Upper lobe of left lung (tissue), 6 donors: ENCODE data around the gene C14orf93. TPM values are rescaled to one million over a fixed set of nuclear protein-coding genes. Genes with fewer than 3 reads are reported as not detected.

Source experiments
- ATAC-seq, 2 donors: fragments of 200-7000 bp; cut with Tn5 transposase; one replicate each; pipeline ENCODE4 v1.9.1; 2022; ENCODE audit warnings: mild to moderate bottlenecking in 2 of 2, moderate library complexity in 2 of 2; ENCODE audit not compliant: low FRiP score in 2 of 2
- DNase-seq, 2 donors: peaks; one replicate each; pipeline ENCODE4 v3.0.0-alpha.2; 2019 to 2020
- H3K27ac ChIP-seq, 4 donors: fragments of 200-600 bp; sonication (generic); one replicate each; pipeline ENCODE4 v1.5.1; 2016 to 2019
- H3K27me3 ChIP-seq, 4 donors: fragments of 200-600 bp; sonication (generic); one replicate each; pipeline ENCODE4 v1.5.1; 2017 to 2019
- H3K36me3 ChIP-seq, 4 donors: fragments of 200-600 bp; sonication (generic); one replicate each; pipeline ENCODE4 v1.5.1; 2016 to 2019
- H3K4me1 ChIP-seq, 4 donors: fragments of 200-600 bp; sonication (generic); one replicate each; pipeline ENCODE4 v1.5.1; 2018 to 2019
- H3K4me3 ChIP-seq, 4 donors: fragments of 200-600 bp; sonication (generic); one replicate each; pipeline ENCODE4 v1.5.1; 2017 to 2019; ENCODE audit warnings: mild to moderate bottlenecking in 2 of 4, moderate library complexity in 1 of 4
- H3K9me3 ChIP-seq, 4 donors: fragments of 200-600 bp; sonication (generic); one replicate each; pipeline ENCODE4 v1.5.1; 2018 to 2019
- EP300 ChIP-seq, 4 donors: sonication (generic); formaldehyde crosslinking; IDR thresholded peaks; one replicate each; pipeline ENCODE4 v1.5.1; 2017; ENCODE audit warnings: antibody characterized with exemption in 4 of 4, control low read depth in 2 of 4
- POLR2A ChIP-seq, 4 donors: fragments of 450-650 bp; IDR thresholded peaks; one replicate each; pipeline ENCODE4 v1.5.1; 2016 to 2017; ENCODE audit warnings: antibody characterized with exemption in 4 of 4, mild to moderate bottlenecking in 2 of 4
- POLR2AphosphoS5 ChIP-seq, 2 donors: sonication (generic); formaldehyde crosslinking; IDR thresholded peaks; one replicate each; pipeline ENCODE4 v1.5.1; 2017; ENCODE audit warnings: antibody characterized with exemption in 2 of 2
- WGBS, 2 donors: methylation state at CpG; one replicate each; pipeline ENCODE4 v1.1.5; 2017 to 2018; 5-methylcytosine and 5-hydroxymethylcytosine counted together
- total RNA-seq, 6 donors: library from RNA; depleted of rRNA in 4 of 6; stranded (reverse); fragments of >200 nt in 4 of 6; gene quantifications; one replicate each; pipeline versions ENCODE4 v1.1.0 to v1.2.1, GENCODE V29; 2016 to 2021
- TF ChIP-seq, protein P1 (sequence below), 6 experiments: fragments of 450-650 bp in 4 of 6; fragments of 200-600 bp in 2 of 6; sonication (generic) in 2 of 6; IDR thresholded peaks; one replicate each; pipeline ENCODE4 v1.5.1; 2016 to 2019; ENCODE audit warnings: antibody characterized with exemption in 6 of 6
- donor health status: DM: no; HTN: no; CAD: no; lungs with moderate emphysema.
- donor health status: DM: no; HTN: yes; CAD: no; lungs with severe emphysema.

The C14orf93 gene
- total RNA-seq, 6 donors from 2014 or later: 7.1 to 12.9 (median 11.4) TPM

DNA sequence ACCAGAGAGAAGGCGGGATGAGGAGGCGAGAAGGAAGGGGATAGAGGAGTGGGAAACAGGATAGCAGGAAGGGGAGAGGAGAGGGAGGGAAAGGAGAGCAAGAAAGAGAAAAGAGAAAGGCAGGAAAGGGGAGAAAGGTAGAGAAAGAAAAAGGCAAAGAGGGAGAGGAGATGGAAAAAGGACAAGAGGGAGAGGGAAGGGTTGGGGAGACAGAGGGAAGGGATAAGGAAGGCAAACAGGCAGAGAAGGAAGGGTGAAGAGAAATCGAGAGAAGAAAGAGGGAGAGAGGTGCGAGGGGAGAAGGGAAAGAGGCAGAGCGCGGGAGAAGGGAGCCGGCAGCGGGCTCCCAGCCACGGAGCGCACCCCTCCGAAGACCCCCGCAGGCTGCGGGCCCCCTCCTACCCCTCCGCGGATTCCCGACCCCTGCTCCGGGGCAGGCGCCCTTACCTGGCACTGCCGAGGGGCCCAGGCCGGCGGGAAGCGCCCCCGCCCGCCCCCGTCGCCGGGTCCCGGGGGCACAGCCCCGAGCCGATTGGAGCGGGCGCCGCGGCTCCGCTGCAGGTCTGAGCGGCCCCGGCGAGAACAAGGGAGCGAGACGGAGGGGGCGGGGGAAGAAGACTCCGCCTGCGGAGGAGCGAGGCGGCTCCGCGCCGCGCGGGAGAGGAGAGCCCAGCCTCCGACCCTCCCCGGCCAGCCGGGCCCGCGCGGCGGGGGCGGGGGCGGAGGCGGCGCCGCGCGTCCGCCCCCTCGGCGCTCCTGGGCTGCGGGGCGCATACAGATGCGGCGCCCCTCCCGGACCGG, 47.2 kb upstream of the C14orf93 start, which contains the start of gene CDH24:
CDH24 (minus strand) TSS at position 565 of the 801 bp plus-strand sequence. CDS start 1,787 bp downstream, outside the sequence.
- peaks cover 23 to 40% (median 35%) of the 10 kb centered on the region in 4 donors for H3K36me3 ChIP-seq
- peak within 1 kb of the TSS; percentile 52 to 82 (median 62) for H3K27ac ChIP-seq
- WGBS, 2 donors: 3 to 5% methylated on average over 23 to 34 of the region's 73 CpGs
- H3K4me3 ChIP-seq: peak within 1 kb of the TSS; percentile 30 to 88 (median 76)
- DNase-seq: peak; percentile 74 to 93
- TF ChIP-seq POLR2A (IDR thresholded peaks at IDR 0.05): peak in 1 of 4 donors; percentile 25
- TF ChIP-seq EP300 (IDR thresholded peaks at IDR 0.05): no peak
- no peaks in the 10 kb centered on the region for H3K27me3 ChIP-seq
- H3K4me1 ChIP-seq: peaks cover 21 to 26% (median 23%) of the 10 kb centered on the region in 4 donors
- no peaks in the 10 kb centered on the region for H3K9me3 ChIP-seq
- ATAC-seq: peak; percentile 17 to 84

DNA sequence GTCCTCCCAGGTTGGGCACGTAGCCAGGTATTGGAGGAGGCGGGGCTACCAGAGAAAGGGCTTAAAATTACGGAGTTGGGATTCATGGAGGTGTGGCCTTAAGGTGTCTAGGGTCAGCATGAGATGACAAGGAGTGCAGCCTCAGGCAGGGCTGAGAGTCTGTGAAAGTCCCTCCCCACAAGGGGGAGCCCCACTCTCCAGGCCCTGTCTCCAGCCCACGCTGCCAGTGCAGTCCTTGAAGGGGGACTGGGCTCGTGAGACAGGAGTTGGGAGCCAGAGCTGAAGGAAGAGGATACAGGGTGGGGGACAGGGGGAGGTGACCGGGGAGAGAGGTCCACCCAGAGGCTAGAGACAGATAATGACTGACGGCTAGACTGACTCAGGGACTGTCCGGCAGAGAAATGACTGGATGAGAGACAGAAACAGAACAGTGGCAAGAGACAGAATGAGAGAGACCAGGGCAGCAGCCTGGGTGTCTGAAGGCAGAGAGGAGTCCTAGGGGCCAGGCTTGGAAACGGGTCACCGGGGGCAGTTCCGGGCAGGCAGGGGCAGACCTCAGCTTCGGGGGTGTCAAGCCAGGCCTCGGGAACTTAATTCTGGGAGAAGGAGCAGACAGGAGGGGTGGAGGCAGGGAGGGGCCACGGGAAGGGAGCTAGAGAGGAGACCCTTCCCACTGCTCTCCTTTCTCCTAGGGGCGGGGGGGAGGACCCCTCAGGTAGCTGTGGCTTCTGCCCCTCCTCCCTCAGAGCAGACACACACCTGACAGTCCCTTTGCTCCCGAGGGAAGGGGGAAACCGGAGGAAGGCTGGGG, 46.4 kb upstream of the C14orf93 start:
- Histone ChIP-seq H3K4me1 (peaks cover 18 to 22% (median 20%) of the 10 kb centered on the region in 4 donors), H3K27me3 (no peaks in the 10 kb centered on the region), H3K36me3 (peaks cover 19 to 32% (median 28%) of the 10 kb centered on the region in 4 donors), H3K9me3 (no peaks in the 10 kb centered on the region), H3K27ac (peak overlapping the region in 3 of 4 donors; percentile 7 to 82 (median 10)), H3K4me3 (peak overlapping the region in 3 of 4 donors; percentile 68 to 88 (median 84))
- WGBS, 2 donors: 8 to 11% methylated on average over 16 to 17 of the region's 17 CpGs
- DNase-seq (peak; percentile 43 to 79), ATAC-seq (peak; percentile 63 to 75)
- TF ChIP-seq, protein P1, sequence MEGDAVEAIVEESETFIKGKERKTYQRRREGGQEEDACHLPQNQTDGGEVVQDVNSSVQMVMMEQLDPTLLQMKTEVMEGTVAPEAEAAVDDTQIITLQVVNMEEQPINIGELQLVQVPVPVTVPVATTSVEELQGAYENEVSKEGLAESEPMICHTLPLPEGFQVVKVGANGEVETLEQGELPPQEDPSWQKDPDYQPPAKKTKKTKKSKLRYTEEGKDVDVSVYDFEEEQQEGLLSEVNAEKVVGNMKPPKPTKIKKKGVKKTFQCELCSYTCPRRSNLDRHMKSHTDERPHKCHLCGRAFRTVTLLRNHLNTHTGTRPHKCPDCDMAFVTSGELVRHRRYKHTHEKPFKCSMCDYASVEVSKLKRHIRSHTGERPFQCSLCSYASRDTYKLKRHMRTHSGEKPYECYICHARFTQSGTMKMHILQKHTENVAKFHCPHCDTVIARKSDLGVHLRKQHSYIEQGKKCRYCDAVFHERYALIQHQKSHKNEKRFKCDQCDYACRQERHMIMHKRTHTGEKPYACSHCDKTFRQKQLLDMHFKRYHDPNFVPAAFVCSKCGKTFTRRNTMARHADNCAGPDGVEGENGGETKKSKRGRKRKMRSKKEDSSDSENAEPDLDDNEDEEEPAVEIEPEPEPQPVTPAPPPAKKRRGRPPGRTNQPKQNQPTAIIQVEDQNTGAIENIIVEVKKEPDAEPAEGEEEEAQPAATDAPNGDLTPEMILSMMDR (IDR thresholded peaks at IDR 0.05): peak; percentile 58 to 71 (median 64)
- no peak for TF ChIP-seq POLR2A (IDR thresholded peaks at IDR 0.05)

GRCh38 chr14:23055621-23056144, 45.7 kb upstream of the C14orf93 start:
- peaks cover 18 to 22% (median 20%) of the 10 kb centered on the region in 4 donors for H3K4me1 ChIP-seq
- peak overlapping the region in 1 of 4 donors; percentile 18 for H3K27ac ChIP-seq
- whole genome bisulfite sequencing, 2 donors: 83% methylated on average over 4 of the region's 6 CpGs; no CpG with 5 or more reads in 1 of the 2 donors
- no peak overlapping the region for H3K4me3 ChIP-seq
- peak in 1 of 2 donors; percentile 58 for DNase-seq
- no peak for ATAC-seq
- H3K9me3 ChIP-seq: no peaks in the 10 kb centered on the region
- peaks cover 12 to 25% (median 21%) of the 10 kb centered on the region in 4 donors for H3K36me3 ChIP-seq
- H3K27me3 ChIP-seq: no peaks in the 10 kb centered on the region
- TF ChIP-seq, protein P1 (IDR thresholded peaks at IDR 0.05): no peak
- TF ChIP-seq EP300 (IDR thresholded peaks at IDR 0.05) (no peak), POLR2A (IDR thresholded peaks at IDR 0.05) (no peak), POLR2AphosphoS5 (IDR thresholded peaks at IDR 0.05) (no peak)

DNA sequence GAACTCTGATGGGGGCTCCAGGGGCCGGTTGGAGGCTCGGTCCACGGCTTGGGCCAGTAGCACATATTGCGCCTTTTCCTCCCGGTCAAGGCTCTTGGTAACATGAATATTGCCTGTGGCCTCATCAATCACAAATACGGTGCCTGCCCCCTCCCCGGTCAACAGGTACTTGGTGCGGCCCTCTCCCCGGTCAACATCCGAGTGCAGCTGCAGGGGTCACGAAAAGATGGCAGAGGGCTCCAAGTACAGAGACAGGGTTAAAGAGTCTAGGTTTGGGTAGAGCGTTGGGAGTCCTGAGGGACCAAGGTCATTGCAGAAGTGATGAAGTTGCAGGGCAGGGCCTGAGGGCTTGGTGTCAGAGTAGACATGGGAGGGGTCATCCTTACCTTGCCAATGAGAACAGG, 45.2 kb upstream of the C14orf93 start:
- ATAC-seq (no peak), DNase-seq (no peak)
- Histone ChIP-seq H3K27me3 (no peaks in the 10 kb centered on the region), H3K9me3 (no peaks in the 10 kb centered on the region), H3K36me3 (peaks cover 7 to 20% (median 16%) of the 10 kb centered on the region in 4 donors), H3K27ac (no peak overlapping the region), H3K4me3 (no peak overlapping the region), H3K4me1 (peaks cover 18 to 22% (median 20%) of the 10 kb centered on the region in 4 donors)
- 96 to 98% methylated on average over 12 of the region's 12 CpGs for WGBS, 2 donors
- TF ChIP-seq, protein P1 (IDR thresholded peaks at IDR 0.05): no peak
- TF ChIP-seq POLR2AphosphoS5 (IDR thresholded peaks at IDR 0.05) (no peak), EP300 (IDR thresholded peaks at IDR 0.05) (no peak), POLR2A (IDR thresholded peaks at IDR 0.05) (no peak)
